Heart left ventricle (tissue), 16 donors: ENCODE results near the gene CYBA. TPM values are rescaled to one million over a fixed set of nuclear protein-coding genes. Genes with fewer than 3 reads are reported as not detected.

Experiments used
- ATAC-seq, 4 donors: fragments of 200-7000 bp; cut with Tn5 transposase; one replicate each; pipeline ENCODE4 v1.9.1; 2020 to 2022; ENCODE audit warnings: moderate library complexity in 4 of 4, mild to moderate bottlenecking in 3 of 4, moderate number of reproducible peaks in 1 of 4
- DNase-seq, 5 donors: peaks; one replicate each; pipeline ENCODE4 v3.0.0-alpha.2; 2020
- H3K27ac ChIP-seq, 12 donors: fragments of 200-600 bp; sonication (generic) in 4 of 12; one replicate each; pipeline versions ENCODE4 v1.5.0 to v1.8.0; 2016 to 2022; ENCODE audit warnings: mild to moderate bottlenecking in 2 of 12
- H3K27me3 ChIP-seq, 9 donors: fragments of 200-600 bp; sonication (generic) in 2 of 9; one replicate each; pipeline versions ENCODE4 v1.5.1 to v1.8.0; 2016 to 2022; ENCODE audit warnings: mild to moderate bottlenecking in 3 of 9
- H3K36me3 ChIP-seq, 9 donors: fragments of 200-600 bp; sonication (generic) in 2 of 9; one replicate each; pipeline versions ENCODE4 v1.5.0 to v1.8.0; 2018 to 2022; ENCODE audit warnings: mild to moderate bottlenecking in 2 of 9
- H3K4me1 ChIP-seq, 12 donors: fragments of 200-600 bp; sonication (generic) in 4 of 12; one replicate each; pipeline versions ENCODE4 v1.5.0 to v1.8.0; 2016 to 2022; ENCODE audit warnings: mild to moderate bottlenecking in 3 of 12
- H3K4me3 ChIP-seq, 12 donors: fragments of 200-600 bp; sonication (generic) in 4 of 12; one replicate each; pipeline versions ENCODE4 v1.5.0 to v1.8.0; 2017 to 2022; ENCODE audit warnings: mild to moderate bottlenecking in 9 of 12, moderate library complexity in 4 of 12
- H3K9me3 ChIP-seq, 12 donors: fragments of 200-600 bp; sonication (generic) in 4 of 12; one replicate each; pipeline versions ENCODE4 v1.5.0 to v1.8.0; 2016 to 2022; ENCODE audit warnings: mild to moderate bottlenecking in 1 of 12
- CTCF ChIP-seq, 12 donors: fragments of 200-600 bp; sonication (generic) in 4 of 12; IDR thresholded peaks; one replicate each; pipeline versions ENCODE4 v1.5.0 to v1.8.0; 2018 to 2022; ENCODE audit warnings: antibody characterized with exemption in 12 of 12, mild to moderate bottlenecking in 5 of 12
- POLR2A ChIP-seq, 2 donors: fragments of 450-650 bp; IDR thresholded peaks; one replicate each; pipeline ENCODE4 v1.6.1; 2017; ENCODE audit warnings: antibody characterized with exemption in 2 of 2, mild to moderate bottlenecking in 2 of 2, moderate library complexity in 2 of 2
- WGBS, 4 donors: extraction: QIAGEN DNeasy Blood & Tissue Kit in 2 of 4; methylation state at CpG; one replicate each; pipeline versions ENCODE4 v1.1.5 to v1.1.7; 2013 to 2018; 5-methylcytosine and 5-hydroxymethylcytosine counted together
- intact Hi-C, 10 donors: fragments of 100-400 bp; cut with DNase I; formaldehyde crosslinking; loops; one replicate each; pipeline versions ENCODE4 v1.11.1 to v1.14.2; 2022
- polyA plus RNA-seq, 2 donors: library from polyadenylated mRNA; stranded (reverse); fragments of 200-250 nt; gene quantifications; one replicate each; pipeline ENCODE4 v1.2.3, GENCODE V29; 2013
- total RNA-seq, 9 donors: library from RNA; depleted of rRNA in 2 of 9; stranded (reverse); fragments of >200 nt in 2 of 9; fragmentation: NEBNext Ultra II Directional in 3 of 9; extraction: Animal tissue kit (Norgen Biotek cat#: 25700) in 3 of 9; gene quantifications; one replicate each; pipeline versions ENCODE4 v1.1.0 to v1.2.4, GENCODE V29; 2016 to 2023
- donor health status: ischemic (EF 13 %, LVEDD 7.1; RV severe dilation, severe dysfunction).
- donor health status: healthy with polysubstance abuse.
- donor health status: DM: no; HTN: yes; CAD: no.
- donor health status: DM: no; HTN: no; CAD: no.
- donor health status: ischemic (EF 25% LVEDD 6.9; RV normal size, moderate dysfunction).
- donor health status: ischemic (EF 25% LVEDD 5.7; RV mildly dilated, moderate dysfunction).
- donor health status: healthy.
- donor health status: DM: yes; HTN: yes; CAD: no.
- donor health status: ischemic (EF 35%, LVEDD 5.7; RV mildly dilated, moderate dysfunction).
- donor health status: nonischemic (EF 11% LVEDD 7.7; RV severe dilation, severe dysfunction).
- donor health status: DM: yes; HTN: yes; CAD: no.
- donor health status: PGD.
- donor health status: ischemic (EF 29% LVEDD 5.4; RV normal size, mild dysfunction).
- donor health status: nonischemic (EF 23%, LVEDD 6.1; RV moderate dilation, normal function).

The CYBA gene
- total and polyA plus RNA-seq, 11 donors, result 22.6 to 227 (median 46.5) TPM

GRCh38 chr16:88629835-88630234 lies 21.0 kb downstream of the CYBA start:
- Histone ChIP-seq H3K27me3 (no peaks in the 10 kb centered on the region), H3K27ac (no peak overlapping the region), H3K9me3 (no peaks in the 10 kb centered on the region), H3K36me3 (peaks cover 2 to 79% (median 64%) of the 10 kb centered on the region in 9 donors), H3K4me1 (peaks cover 0 to 37% (median 14%) of the 10 kb centered on the region in 12 donors), H3K4me3 (no peak overlapping the region)
- TF ChIP-seq POLR2A (IDR thresholded peaks at IDR 0.05) (no peak), CTCF (IDR thresholded peaks at IDR 0.05) (no peak)
- peak in 1 of 5 donors; percentile 51 for DNase-seq
- WGBS, 4 donors, result 86 to 97% (median 87%) methylated on average over 8 to 9 of the region's 9 CpGs
- intact Hi-C loops, result no loop called here
- ATAC-seq, result no peak

DNA sequence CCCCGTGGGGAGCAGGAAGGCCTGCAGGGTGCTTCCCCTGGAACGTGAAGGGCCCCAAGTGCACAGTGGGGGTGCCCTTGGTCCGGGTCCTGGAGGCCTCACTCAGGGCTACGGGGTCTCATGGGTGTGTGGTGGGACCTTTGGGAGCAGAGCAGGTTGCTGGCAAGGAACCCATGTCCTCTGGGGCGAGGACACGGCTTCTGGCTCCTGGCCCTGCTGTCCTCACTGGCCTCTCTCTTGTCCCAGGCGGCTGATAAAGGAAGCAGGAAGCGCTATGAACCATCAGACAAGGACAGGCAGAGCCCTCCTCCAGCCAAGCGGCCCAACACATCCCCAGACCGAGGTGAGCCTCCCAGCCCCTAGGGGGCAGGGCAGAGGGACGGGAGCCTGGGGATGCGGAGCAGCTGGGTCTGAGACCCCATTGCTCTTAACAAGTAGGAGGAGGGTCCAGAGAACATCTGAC lies 22.3 kb downstream of the CYBA start:
- WGBS, 4 donors, result 22 to 30% (median 27%) methylated on average over 8 to 12 of the region's 12 CpGs
- peak; percentile 35 to 69 (median 53) for TF ChIP-seq CTCF (IDR thresholded peaks at IDR 0.05)
- TF ChIP-seq POLR2A (IDR thresholded peaks at IDR 0.05), result no peak
- ATAC-seq (peak; percentile 84 to 92 (median 88)), DNase-seq (peak; percentile 70 to 86 (median 75))
- intact Hi-C loops, result no loop called here
- Histone ChIP-seq H3K27me3 (no peaks in the 10 kb centered on the region), H3K9me3 (no peaks in the 10 kb centered on the region), H3K4me1 (peaks cover 0 to 24% (median 7%) of the 10 kb centered on the region in 12 donors), H3K36me3 (peaks cover 3 to 92% (median 77%) of the 10 kb centered on the region in 9 donors), H3K4me3 (no peak overlapping the region), H3K27ac (peak overlapping the region in 10 of 12 donors; percentile 1 to 80 (median 66))

- Histone ChIP-seq H3K4me3 (no peak overlapping the region), H3K4me1 (peaks cover 0 to 21% (median 7%) of the 10 kb centered on the region in 12 donors), H3K27ac (peak overlapping the region in 10 of 12 donors; percentile 1 to 80 (median 66)), H3K9me3 (no peaks in the 10 kb centered on the region), H3K36me3 (peaks cover 3 to 97% (median 85%) of the 10 kb centered on the region in 9 donors), H3K27me3 (no peaks in the 10 kb centered on the region)
- 87 to 94% (median 93%) methylated on average over 25 to 27 of the region's 27 CpGs for WGBS, 4 donors
- intact Hi-C loops, result no loop called here
- no peak for TF ChIP-seq POLR2A (IDR thresholded peaks at IDR 0.05)
- TF ChIP-seq CTCF (IDR thresholded peaks at IDR 0.05), result no peak
- ATAC-seq, result no peak
- peak in 1 of 5 donors; percentile 16 for DNase-seq
Measured at GRCh38 chr16:88627531-88628411, 23.1 kb downstream of the CYBA start.

- TF ChIP-seq CTCF (IDR thresholded peaks at IDR 0.05), result no peak
- no peak for TF ChIP-seq POLR2A (IDR thresholded peaks at IDR 0.05)
- WGBS, 4 donors, result 94 to 97% (median 95%) methylated on average over 9 of the region's 9 CpGs
- Histone ChIP-seq H3K27me3 (no peaks in the 10 kb centered on the region), H3K9me3 (no peaks in the 10 kb centered on the region), H3K4me3 (no peak overlapping the region), H3K4me1 (peaks cover 0 to 21% (median 7%) of the 10 kb centered on the region in 12 donors), H3K36me3 (peaks cover 3 to 98% (median 84%) of the 10 kb centered on the region in 9 donors), H3K27ac (no peak overlapping the region)
- DNase-seq (no peak), ATAC-seq (no peak)
- intact Hi-C loops, result no loop called here
Measured at GRCh38 chr16:88626646-88627045, 24.2 kb downstream of the CYBA start.
